ENCODE data around the gene RARB.

RARB gene

GRCh38 chr3:25582242-25582641 is 154.2 kb downstream of the RARB start:
- DNase-seq, result peak; percentile 34

GRCh38 chr3:25583343-25583742 is 155.3 kb downstream of the RARB start:
- no peak for DNase-seq

DNA sequence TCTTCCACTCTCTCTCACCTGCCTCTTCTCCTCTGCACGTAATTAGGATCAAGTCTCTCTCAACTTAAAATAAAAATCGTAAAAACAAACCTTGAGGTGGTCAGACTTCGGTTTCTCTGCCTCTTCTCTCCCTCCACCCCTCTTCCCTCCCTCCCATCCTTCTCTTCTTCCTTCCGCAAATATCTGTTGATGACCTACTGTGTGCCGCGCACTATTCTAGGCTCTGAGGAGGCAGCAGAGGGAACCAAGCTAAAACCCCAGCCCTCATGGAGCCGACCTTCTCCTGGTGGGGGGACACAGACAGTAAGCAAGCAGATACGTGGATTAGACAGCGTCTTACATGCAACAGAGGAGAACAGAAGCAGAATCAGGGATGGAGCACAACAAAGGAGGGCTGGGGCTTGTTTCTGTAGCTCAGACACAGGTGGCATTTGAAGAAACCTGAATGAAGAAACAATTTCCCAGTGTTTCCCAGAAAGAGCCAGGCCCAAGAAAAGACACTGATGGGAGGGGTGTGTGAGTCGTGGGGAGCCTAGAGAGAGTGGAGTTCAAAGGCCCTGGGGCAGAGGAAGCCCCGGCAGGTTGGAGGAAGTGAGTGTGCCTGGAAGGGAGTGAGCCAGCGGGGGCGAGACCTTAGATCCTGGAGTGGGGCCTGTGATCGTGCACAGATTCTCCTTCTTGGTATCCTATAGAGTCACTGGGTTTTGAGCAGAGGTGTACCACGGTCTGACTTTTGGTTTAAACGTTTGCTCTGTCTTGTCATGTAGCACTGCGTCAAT is 156.1 kb downstream of the RARB start:
- DNase-seq, result no peak

DNA sequence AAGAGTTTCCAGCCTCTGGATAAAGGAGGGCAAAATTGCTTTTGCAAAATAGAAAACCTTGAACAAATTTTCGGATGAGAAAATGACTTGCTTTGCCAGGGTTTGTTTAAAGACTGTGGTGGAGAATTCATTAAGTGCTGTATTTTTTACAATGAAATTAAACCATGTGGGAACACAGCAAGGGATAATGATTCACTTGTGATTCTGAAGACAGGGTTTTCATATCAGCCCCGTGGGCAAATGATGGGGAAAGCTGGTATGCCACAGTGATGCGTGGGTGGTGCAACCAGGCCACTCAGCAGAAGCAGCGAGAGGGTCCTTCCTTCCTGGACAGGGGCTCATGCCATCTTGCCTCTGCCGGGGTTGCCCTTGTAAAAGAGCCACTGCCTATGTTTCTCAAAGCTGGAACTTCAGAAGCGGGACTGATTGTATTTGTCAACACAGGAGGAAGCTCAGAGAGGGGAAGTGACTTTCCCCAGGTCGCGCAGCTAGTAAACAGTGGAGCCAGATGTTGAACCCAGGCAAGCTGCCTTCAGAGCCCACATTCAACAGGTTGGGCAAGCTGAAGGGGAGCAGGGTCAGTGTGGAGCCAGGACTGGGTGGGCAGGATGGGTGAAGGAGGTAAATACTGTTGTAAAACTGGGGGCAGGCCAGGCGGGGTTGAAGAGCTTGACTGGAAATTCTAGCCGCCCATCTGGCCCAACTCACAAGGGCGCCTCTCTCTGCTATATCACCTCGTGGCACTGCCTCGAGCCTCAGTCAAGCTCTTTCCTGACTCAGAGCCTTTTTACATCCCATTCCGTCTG is 157.5 kb downstream of the RARB start:
- DNase-seq, result no peak

GRCh38 chr3:25586167-25586505 is 158.1 kb downstream of the RARB start:
- no peak for DNase-seq

DNA sequence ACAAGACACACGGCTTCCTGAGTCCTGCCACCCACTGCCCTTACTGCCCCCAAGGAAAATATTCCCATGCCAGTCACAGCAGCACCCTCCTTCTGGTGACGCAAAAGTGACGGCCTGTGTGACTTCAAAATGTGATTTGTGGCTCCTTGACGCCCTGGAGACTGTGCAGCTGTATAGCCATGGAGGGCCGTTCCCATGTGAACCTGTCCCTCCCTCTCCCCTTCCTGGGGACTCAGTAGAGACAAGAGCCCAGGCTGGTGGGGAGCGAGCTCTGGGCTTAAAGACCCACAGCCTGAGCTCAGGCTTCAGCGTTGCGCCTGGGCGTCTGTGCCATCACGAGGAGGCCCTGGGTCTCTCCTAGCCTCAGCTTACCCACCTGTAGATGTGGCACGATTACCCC is 158.5 kb downstream of the RARB start:
- DNase-seq, result no peak

GRCh38 chr3:25587094-25587493 is 159.0 kb downstream of the RARB start:
- no peak for DNase-seq

DNA sequence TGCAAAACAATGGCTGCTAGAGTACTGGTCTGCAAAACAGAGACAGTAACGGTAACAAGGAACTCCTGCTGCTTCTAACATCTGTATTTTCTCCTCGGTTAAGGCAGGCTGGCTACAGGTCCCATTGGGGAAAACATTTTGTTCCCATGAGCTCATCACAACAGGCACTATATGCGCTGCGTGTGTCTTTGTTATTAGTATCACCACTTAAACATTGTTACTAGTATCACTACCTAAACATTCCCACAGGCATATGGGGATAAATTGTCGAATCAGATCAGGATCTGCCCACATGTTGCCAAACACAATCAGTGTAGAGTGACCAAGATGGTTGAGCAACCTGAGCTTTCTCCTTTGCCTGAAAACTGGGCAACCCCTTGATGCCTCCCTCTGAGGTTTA is 159.5 kb downstream of the RARB start:
- DNase-seq, result no peak

- no peak for DNase-seq
Measured at GRCh38 chr3:25587975-25588374, 159.9 kb downstream of the RARB start.

- DNase-seq, result no peak
Measured at GRCh38 chr3:25588441-25589103, 160.5 kb downstream of the RARB start.

DNA sequence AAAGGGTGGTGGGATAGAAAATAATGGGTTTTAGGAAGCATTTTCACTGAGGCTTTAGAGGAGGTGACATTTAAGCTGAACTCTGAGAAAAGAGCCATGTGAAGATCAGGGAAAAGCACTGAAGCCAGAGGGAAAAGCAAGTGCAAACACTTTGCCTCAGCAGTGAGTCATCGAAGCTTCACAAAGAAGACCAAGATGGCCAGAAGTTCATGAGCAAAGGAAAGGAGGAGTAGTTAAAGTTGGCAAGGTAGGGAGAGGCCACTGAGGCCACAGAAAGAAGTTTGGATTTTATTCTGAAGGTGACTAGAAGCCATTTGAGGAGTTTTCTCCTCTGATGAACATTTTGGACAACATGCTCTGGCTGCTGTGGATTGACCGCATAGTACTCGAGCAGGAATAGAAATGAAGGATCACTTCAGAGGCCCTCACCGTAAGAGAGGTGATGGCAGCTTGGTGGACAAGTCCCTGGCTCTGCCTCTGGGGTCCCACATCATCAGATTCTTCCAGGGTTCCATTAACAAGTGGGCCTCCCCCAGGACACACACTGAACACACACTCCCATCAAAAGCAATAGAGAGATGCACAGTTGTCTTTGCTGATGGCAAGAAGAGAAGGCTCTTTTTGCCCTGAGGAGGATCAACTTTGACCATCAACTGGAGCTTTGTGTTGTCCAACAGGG is 161.2 kb downstream of the RARB start:
- DNase-seq, result no peak

DNA sequence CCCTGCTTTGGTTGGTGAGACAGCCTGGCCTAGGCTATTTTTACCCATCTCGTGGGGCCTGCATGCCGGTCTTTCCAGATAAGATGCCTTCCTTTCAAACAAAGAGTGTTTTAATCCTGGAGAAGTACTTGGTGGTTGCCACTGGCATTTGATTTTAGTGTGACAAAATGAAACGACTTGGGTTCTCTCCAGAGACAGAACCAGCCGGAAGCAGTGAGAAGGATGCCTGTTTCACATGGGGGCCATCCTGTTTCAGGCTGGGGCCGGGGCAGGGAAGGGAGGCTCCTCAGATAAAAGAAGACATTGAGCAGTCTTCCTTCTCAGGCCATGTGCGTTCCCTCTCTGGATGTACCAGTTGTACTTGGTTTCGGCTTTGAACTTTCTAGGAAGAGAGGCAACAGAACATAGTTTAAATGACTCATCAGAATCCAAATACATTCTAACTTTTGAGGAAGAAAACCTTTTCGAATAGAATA is 161.8 kb downstream of the RARB start:
- DNase-seq, result peak; percentile 31

DNA sequence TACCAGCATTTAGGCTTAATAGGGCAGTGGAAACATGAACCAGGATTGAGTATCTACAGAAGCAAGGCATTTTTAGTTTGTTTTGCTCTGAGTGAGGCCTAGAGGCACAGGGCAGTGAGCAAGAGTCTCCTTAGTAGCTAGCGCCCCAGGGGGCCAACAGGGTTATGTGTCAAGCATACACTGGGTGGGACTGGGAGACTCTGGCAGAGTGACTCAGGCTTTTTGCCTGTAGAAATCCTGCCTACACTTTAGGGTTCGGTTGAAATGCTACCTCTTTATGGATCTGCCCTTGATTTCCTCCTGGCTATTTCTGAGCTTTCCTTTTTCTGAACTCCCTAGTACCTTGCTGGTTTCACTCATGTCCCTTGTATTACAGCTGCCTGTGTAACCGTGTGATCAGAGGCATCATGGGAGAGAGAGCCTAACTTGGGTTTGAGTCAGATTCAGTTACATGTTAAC is 164.5 kb downstream of the RARB start:
- DNase-seq, result peak; percentile 78

DNA sequence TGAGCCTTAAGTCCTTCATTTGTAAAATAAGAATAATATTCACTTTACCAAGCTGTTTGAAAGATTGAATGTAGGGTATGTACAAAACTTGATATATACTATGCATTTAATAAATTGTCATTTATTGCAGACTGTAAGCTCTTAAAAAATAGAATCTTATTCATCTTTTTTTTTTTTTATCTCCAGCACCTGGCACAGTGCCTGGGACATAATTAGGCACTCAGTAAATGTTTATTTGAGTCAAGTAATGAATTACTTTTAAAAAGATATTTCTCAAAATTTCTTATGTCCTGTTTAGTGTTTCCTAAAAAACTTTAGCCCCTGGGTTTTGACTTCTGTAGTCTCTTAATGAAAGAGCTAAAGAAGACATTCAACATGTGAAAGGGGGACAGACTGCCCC is 164.9 kb downstream of the RARB start:
- DNase-seq, result no peak

DNA sequence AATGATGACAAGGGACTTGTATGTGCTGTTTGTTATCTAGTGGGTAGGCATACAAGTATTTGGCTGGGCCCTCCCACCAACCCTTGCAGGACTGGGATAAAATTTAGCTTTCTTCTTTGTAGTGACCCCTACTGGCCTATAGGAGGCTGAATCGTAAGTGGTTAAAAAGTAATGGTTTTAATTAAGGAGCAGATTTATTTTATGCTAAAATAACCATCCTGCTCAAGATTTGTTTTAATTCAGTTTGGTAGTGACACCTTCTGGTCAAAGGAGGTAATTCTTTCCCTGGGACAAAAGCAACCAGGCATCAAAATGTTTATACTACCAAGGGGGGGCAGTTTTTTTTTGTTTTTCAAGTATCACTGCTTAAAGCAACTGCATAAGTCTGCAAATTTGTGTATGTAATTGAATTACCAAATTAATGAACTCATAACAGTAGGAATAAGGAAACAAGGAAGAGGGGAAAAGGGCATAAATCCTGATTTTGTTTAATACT is 166.0 kb downstream of the RARB start:
- peak; percentile 83 for DNase-seq

- no peak for DNase-seq
Measured at GRCh38 chr3:25597535-25598101, 169.6 kb downstream of the RARB start.

DNA sequence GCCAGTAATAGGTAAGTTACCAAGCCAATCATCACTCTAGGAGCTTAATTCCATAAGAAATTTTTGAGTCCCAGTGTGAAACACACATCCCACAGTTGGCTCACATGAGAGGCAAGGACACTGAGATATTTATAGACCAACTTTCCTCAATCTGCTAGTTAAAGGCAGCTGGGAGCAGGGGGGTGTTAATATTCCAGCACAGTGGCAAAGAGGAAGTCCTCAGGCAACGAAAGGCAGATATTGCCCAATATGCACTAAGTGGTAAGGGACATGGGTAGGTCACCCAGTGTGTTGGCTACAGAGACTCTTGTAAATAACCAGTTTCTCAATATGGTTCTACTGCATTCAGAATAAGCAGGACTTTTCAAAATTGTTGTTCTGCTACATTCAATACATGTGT is 175.6 kb downstream of the RARB start:
- DNase-seq, result peak; percentile 69

DNA sequence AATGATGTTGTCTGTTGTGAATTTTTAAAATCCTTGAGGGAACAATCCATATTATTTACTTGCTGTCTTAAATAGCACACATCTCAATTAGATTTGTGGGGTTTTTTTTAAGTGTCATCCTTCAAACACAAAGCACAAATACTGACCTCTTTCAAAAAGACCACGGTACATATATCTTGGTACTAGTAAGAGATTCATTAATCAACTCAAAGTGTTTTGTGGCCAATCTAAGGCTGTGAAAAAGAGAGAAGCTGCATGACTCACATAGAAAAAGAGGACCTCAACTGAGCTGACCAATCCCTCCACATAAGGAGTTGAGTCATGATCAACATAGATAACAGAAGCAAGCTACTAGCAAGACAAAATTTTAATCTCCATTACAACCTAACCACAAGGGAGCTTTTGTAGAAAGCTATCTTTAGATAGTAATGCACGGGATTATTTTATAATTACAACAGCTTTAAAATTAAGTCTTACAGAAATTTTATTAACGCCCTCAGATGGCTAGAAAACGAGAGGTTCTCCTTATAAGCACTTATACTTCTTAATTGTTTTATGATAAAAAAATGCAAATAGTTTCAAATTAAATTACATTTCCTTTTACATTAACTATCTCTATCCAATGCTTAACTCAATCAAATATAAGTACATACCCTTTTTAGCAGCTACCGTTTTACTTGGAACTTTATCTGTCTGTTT is 176.2 kb downstream of the RARB start:
- peak; percentile 93 for DNase-seq

- DNase-seq, result no peak
Measured at GRCh38 chr3:25610167-25610566, 182.1 kb downstream of the RARB start.

DNA sequence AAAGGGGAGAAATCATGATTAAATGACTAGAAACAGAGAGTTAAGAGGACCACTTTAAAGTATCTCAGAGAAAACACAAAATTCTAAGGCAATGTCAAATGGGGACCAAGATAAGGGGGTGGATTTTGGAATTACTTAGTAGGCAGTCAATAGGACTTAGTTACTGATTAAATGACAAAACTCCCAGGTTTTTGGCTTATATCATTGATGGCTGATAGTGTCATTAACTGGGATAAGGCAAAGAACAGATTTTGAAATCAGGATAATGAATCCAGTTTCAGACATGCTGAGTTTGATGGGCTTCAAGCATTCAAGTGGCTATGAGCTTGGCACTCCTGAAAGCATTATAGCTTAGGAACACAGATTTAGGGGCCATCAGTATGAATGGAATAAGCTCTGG is 182.7 kb downstream of the RARB start:
- no peak for DNase-seq

- DNase-seq, result no peak
Measured at GRCh38 chr3:25611193-25611592, 183.1 kb downstream of the RARB start.

- no peak for DNase-seq
Measured at GRCh38 chr3:25618028-25618427, 190.0 kb downstream of the RARB start.
